ENCODE data around the gene PTPRD. TPM values are rescaled to one million over a fixed set of nuclear protein-coding genes. Genes with fewer than 3 reads are reported as not detected.

Gene PTPRD
- polyA plus RNA-seq, 3 donors: 106 to 122 (median 110) TPM

GRCh38 chr9:8585036-8585435, 2027.8 kb downstream of the PTPRD start:
- no peak for DNase-seq

- no peak for DNase-seq
Observed at GRCh38 chr9:8579661-8580060, 2033.1 kb downstream of the PTPRD start.

- DNase-seq: no peak
Observed at GRCh38 chr9:8576741-8577140, 2036.1 kb downstream of the PTPRD start.

- DNase-seq: no peak
Observed at GRCh38 chr9:8574846-8575245, 2038.0 kb downstream of the PTPRD start.

GRCh38 chr9:8572209-8572608, 2040.6 kb downstream of the PTPRD start:
- DNase-seq: no peak

- no peak for DNase-seq
Observed at GRCh38 chr9:8571643-8572042, 2041.2 kb downstream of the PTPRD start.

GRCh38 chr9:8570776-8571175, 2042.0 kb downstream of the PTPRD start:
- DNase-seq: no peak

- DNase-seq: no peak
Observed at GRCh38 chr9:8569823-8570222, 2043.0 kb downstream of the PTPRD start.

GRCh38 chr9:8567963-8568579, 2044.7 kb downstream of the PTPRD start:
- DNase-seq: no peak

GRCh38 chr9:8564960-8565359, 2047.8 kb downstream of the PTPRD start:
- DNase-seq: no peak

GRCh38 chr9:8560560-8561525, 2052.0 kb downstream of the PTPRD start:
- no peak for DNase-seq

GRCh38 chr9:8558176-8558575, 2054.6 kb downstream of the PTPRD start:
- DNase-seq: no peak

- peak; percentile 24 for DNase-seq
Observed at GRCh38 chr9:8555762-8556500, 2056.9 kb downstream of the PTPRD start.

GRCh38 chr9:8553444-8553843, 2059.4 kb downstream of the PTPRD start:
- no peak for DNase-seq

GRCh38 chr9:8552732-8553131, 2060.1 kb downstream of the PTPRD start:
- DNase-seq: no peak

GRCh38 chr9:8549214-8549613, 2063.6 kb downstream of the PTPRD start:
- no peak for DNase-seq

- DNase-seq: no peak
Observed at GRCh38 chr9:8543219-8543618, 2069.6 kb downstream of the PTPRD start.

- DNase-seq: no peak
Observed at GRCh38 chr9:8542537-8542936, 2070.3 kb downstream of the PTPRD start.

- no peak for DNase-seq
Observed at GRCh38 chr9:8539681-8540197, 2073.1 kb downstream of the PTPRD start.

GRCh38 chr9:8536845-8537244, 2076.0 kb downstream of the PTPRD start:
- no peak for DNase-seq

- DNase-seq: no peak
Observed at GRCh38 chr9:8534828-8535227, 2078.0 kb downstream of the PTPRD start.

GRCh38 chr9:8533681-8534080, 2079.1 kb downstream of the PTPRD start:
- DNase-seq: no peak

All from renal pelvis (tissue), 4 donors.